GM13977 (cell line): ENCODE results near the gene CFAP61.
A peak's percentile ranks its signal among the peaks of the same experiment; 100 is the strongest.

ENCODE experiments used
- DNase-seq: peaks from one replicate; pipeline ENCODE4 v3.0.0; 2012; ENCODE audit warnings: low spot score
- in situ Hi-C: fragments of 300-500 bp; cut with MboI; formaldehyde crosslinking; loops from one replicate; pipeline ENCODE4 v1.12.0; 2022; ENCODE audit warnings: low sequenced_read_pairs, low pct_unique_long_range_greater_than_20kb, mixed read lengths, inconsistent platforms; ENCODE audit not compliant: unreplicated experiment
- TF ChIP-seq, protein P1 (sequence below): IDR thresholded peaks from 2 replicates; pipeline ENCODE4 v1.5.1; 2012; ENCODE audit warnings: mild to moderate bottlenecking, control low read depth; ENCODE audit not compliant: insufficient read depth; ENCODE audit errors: extremely low read depth, missing control alignments

Gene CFAP61

GRCh38 chr20:20010639-20011500 is 41.5 kb upstream of the CFAP61 start:
- TF ChIP-seq, protein P1, sequence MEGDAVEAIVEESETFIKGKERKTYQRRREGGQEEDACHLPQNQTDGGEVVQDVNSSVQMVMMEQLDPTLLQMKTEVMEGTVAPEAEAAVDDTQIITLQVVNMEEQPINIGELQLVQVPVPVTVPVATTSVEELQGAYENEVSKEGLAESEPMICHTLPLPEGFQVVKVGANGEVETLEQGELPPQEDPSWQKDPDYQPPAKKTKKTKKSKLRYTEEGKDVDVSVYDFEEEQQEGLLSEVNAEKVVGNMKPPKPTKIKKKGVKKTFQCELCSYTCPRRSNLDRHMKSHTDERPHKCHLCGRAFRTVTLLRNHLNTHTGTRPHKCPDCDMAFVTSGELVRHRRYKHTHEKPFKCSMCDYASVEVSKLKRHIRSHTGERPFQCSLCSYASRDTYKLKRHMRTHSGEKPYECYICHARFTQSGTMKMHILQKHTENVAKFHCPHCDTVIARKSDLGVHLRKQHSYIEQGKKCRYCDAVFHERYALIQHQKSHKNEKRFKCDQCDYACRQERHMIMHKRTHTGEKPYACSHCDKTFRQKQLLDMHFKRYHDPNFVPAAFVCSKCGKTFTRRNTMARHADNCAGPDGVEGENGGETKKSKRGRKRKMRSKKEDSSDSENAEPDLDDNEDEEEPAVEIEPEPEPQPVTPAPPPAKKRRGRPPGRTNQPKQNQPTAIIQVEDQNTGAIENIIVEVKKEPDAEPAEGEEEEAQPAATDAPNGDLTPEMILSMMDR, result no peak
- in situ Hi-C loops, result no loop called here
- DNase-seq, result no peak

DNA sequence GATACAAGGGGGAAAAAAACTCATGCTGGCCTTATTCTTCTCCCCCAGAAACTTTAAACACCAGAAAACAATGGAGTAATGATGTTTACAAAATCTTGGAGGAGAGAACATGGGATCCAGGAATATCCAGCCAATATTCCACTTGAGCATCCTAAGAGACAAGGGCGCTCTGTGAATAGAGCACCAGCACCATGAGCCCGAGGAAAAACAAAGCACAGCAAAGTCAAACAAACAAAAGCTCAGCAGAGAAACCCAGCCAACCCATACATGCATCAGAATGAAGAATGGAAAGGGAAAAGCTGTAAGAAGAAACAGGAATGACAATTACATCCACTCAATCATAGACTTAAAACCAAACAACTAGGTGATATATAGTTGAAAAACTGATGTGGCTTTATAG is 39.8 kb upstream of the CFAP61 start:
- TF ChIP-seq, protein P1, result no peak
- in situ Hi-C loops, result no loop called here
- no peak for DNase-seq

DNA sequence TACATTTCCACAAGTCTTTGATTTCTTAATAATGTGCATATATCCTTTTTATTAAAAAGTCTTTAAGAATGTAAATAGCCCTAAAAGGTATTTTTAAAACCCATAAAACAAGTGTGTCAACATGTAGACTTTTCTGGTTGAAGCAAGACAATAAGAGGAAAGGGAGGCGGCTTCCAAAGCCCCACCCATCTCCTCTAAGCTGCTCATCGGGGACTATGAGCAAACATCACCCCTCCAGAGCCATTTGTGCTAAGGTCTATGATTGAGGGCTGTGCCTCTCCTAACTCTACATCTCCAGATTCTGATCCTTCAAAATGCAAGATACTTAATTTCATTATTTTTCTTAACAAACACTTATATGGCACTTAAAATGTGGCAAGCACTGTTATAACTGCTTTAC is 37.7 kb upstream of the CFAP61 start:
- DNase-seq, result no peak
- in situ Hi-C loops, result no loop called here
- TF ChIP-seq, protein P1, result no peak

DNA sequence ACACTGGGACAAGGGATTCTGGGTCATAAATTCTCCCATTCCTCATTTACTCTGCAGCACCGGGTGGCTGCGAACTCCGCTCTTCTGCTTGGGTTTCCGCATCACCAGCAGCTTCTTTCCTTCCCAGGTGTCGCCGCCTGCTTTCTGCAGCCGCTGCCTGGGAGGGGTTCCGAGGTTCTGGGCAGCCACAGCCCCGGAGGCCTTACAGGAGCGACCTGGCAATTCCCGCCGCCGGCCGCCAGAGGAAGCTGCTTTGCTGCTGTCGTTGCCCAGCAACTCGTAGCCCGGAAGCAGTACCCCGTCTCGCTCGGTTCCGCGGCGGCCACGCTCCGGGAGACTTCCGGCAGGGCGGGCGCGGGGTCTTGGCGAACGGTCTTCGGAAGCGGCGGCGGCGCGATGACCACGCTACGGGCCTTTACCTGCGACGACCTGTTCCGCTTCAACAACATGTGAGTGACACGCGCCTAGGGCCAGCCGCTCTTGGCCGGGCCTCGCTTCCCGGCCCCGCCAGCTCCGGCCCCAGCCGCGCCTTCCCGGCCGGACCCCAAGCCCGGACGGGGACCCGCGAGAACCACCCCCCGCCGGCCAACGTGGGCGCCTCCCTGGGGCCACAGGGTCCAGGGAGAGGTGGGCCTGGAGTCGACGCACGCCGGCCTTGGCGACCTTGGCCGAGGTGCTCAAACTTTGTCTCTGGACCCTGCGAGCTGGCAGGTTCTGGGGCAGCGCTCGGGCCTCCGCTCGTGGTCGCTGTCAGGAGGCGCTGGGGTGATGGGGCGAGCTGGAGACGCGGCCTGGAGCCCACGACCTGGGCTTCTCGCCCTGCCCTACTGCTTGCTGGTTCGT is 35.1 kb upstream of the CFAP61 start, which contains the start of gene NAA20:
NAA20 (plus strand) TSS at position 362 of the 843 bp plus-strand sequence; CDS start at position 397, 35 bp downstream.
- peak; percentile 96 for DNase-seq
- TF ChIP-seq, protein P1, result peak; percentile 74
- in situ Hi-C loops, result no loop called here

- TF ChIP-seq, protein P1, result no peak
- no peak for DNase-seq
- in situ Hi-C loops, result no loop called here
Measured at GRCh38 chr20:20017844-20018185, 34.5 kb upstream of the CFAP61 start.

GRCh38 chr20:20018366-20018765 is 34.0 kb upstream of the CFAP61 start:
- TF ChIP-seq, protein P1, result no peak
- in situ Hi-C loops, result no loop called here
- DNase-seq, result no peak
